OCI-LY1 (cell line): ENCODE results near the gene AKAP13.

Source experiments
- CTCF ChIP-seq: fragments of 200-600 bp; sonication (generic), shearing (Covaris generic); IDR thresholded peaks from 2 replicates; pipeline ENCODE4 v1.5.1; 2017; ENCODE audit warnings: mild to moderate bottlenecking, antibody characterized with exemption, low read length, moderate library complexity, mixed read lengths
- EZH2 ChIP-seq: fragments of 200-600 bp; sonication (generic), shearing (Covaris generic); IDR thresholded peaks from 2 replicates; pipeline ENCODE4 v1.8.0; 2017; ENCODE audit warnings: borderline replicate concordance, mixed run types, mild to moderate bottlenecking, antibody characterized with exemption, low read length, moderate library complexity, mixed read lengths

GRCh38 chr15:85764649-85765277, 384.4 kb downstream of the AKAP13 start:
- TF ChIP-seq EZH2 (no peak), CTCF (no peak)
